Panc1 (cell line): ENCODE data around the gene DNAJC24. TPM values are rescaled to one million over a fixed set of nuclear protein-coding genes. Genes with fewer than 3 reads are reported as not detected.

Experiments used
- ATAC-seq: fragments of 200-7000 bp; cut with Tn5 transposase; 2 replicates; pipeline ENCODE4 v1.9.1; 2020; ENCODE audit warnings: mild to moderate bottlenecking, moderate library complexity
- BruUV-seq: library from RNA; stranded (reverse); fragments of 400-500 nt; replicated peaks from 2 replicates; lab custom pipeline; 2021; lab: Mats Ljungman, UMichigan
- CTCF ChIA-PET: fragments of 300-600 bp; sonication (Branson Sonifier 250); formaldehyde crosslinking; loops from one replicate; lab custom pipeline; 2022; ENCODE audit warnings: antibody characterized with exemption; lab: Charles Lee
- POLR2A ChIA-PET: fragments of 300-600 bp; sonication (Branson Sonifier 250); formaldehyde crosslinking; loops from one replicate; lab custom pipeline; 2022; ENCODE audit warnings: antibody characterized with exemption; lab: Charles Lee
- DNase-seq: peaks from one replicate; pipeline ENCODE4 v3.0.0-alpha.2; 2010; ENCODE audit warnings: low read depth, low spot score
- H3K27ac ChIP-seq: 2 replicates; pipeline ENCODE4 v1.5.1; 2011; ENCODE audit warnings: mild to moderate bottlenecking, low read length, inconsistent platforms
- H3K27me3 ChIP-seq: fragments of 200-500 bp; sonication (Bioruptor generic); 2 replicates; pipeline ENCODE4 v1.6.0; 2014; ENCODE audit warnings: low read length, inconsistent platforms; ENCODE audit not compliant: control insufficient read depth, insufficient read depth
- H3K36me3 ChIP-seq: fragments of 200-500 bp; sonication (Bioruptor generic); 2 replicates; pipeline ENCODE4 v1.5.1; 2014; ENCODE audit warnings: inconsistent platforms, mild to moderate bottlenecking, low read length, moderate library complexity; ENCODE audit not compliant: control insufficient read depth, insufficient read depth
- H3K4me1 ChIP-seq: 2 replicates; pipeline ENCODE4 v1.5.1; 2011; ENCODE audit warnings: inconsistent platforms, mild to moderate bottlenecking, low read length, moderate library complexity; ENCODE audit not compliant: control insufficient read depth, insufficient read depth
- H3K4me3 ChIP-seq, 2 experiments: 2 replicates each; pipeline ENCODE4 v1.5.1; 2011 to 2012; ENCODE audit warnings: low read depth in 2 of 2, low read length in 2 of 2, mild to moderate bottlenecking in 2 of 2, inconsistent platforms in 1 of 2, moderate library complexity in 1 of 2
- H3K9me3 ChIP-seq: fragments of 200-500 bp; sonication (Bioruptor generic); 2 replicates; pipeline ENCODE4 v1.5.1; 2014; ENCODE audit warnings: low read depth, mild to moderate bottlenecking, inconsistent platforms, low read length, moderate library complexity; ENCODE audit not compliant: control insufficient read depth, insufficient read depth
- POLR2AphosphoS5 ChIP-seq: IDR thresholded peaks from 2 replicates; pipeline ENCODE4 v1.6.1; 2012; ENCODE audit warnings: mild to moderate bottlenecking, low read depth, low read length, moderate library complexity
- SIN3A ChIP-seq: IDR thresholded peaks from 2 replicates; pipeline ENCODE4 v1.6.1; 2012; ENCODE audit warnings: low read depth, mild to moderate bottlenecking, low read length, moderate library complexity, borderline replicate concordance; ENCODE audit not compliant: insufficient read depth
- TCF7L2 ChIP-seq: IDR thresholded peaks from 2 replicates; pipeline ENCODE4 v1.6.1; 2011; ENCODE audit warnings: mild to moderate bottlenecking, low read depth, low read length, inconsistent platforms
- in situ Hi-C: cut with HindIII; loops from 2 replicates; pipeline ENCODE4 v1.10.0; 2016; ENCODE audit warnings: low sequenced_read_pairs, low pct_unique_long_range_greater_than_20kb
- intact Hi-C: fragments of 100-400 bp; cut with micrococcal nuclease; formaldehyde crosslinking; loops from one replicate; pipeline ENCODE4 v1.10.0; 2022; ENCODE audit not compliant: unreplicated experiment
- total RNA-seq: library from RNA; stranded (reverse); gene quantifications from one replicate; pipeline ENCODE4 v1.2.1, GENCODE V29; 2021; ENCODE audit not compliant: unreplicated experiment
- TF ChIP-seq, protein P1 (sequence below), 2 experiments: IDR thresholded peaks; 2 replicates each; pipeline ENCODE4 v1.6.1; 2011 to 2012; ENCODE audit warnings: low read depth in 2 of 2, control low read depth in 1 of 2, low read length in 1 of 2, mild to moderate bottlenecking in 1 of 2, moderate library complexity in 1 of 2; ENCODE audit not compliant: insufficient read depth in 1 of 2
- TF ChIP-seq, protein P2 (sequence below): fragments of 450-650 bp; IDR thresholded peaks from 2 replicates; pipeline ENCODE4 v1.5.1; 2017; ENCODE audit warnings: mild to moderate bottlenecking

The DNAJC24 gene
- total RNA-seq, 1 experiment from 2014 or later, result 15.7 TPM

DNA sequence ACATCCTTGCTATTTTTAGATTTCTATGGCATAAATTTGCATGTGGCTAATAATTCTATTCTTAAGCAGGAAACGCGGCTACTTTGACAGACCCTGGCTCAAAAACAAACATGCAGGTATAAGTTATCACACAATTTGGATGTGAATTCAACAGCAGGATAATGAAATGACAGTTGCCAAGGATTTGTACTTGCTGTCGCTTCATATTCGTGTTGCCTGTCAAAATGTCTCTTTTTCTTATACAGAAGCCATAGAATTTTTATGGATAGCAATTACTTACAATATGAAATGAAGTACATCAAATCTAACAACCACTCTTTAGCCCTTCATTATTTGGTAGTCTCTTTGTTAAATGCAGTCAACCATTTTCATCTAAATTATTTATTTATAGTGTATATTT lies 46.5 kb upstream of the DNAJC24 start:
- Histone ChIP-seq H3K27me3 (no peaks in the 10 kb centered on the region), H3K9me3 (no peaks in the 10 kb centered on the region), H3K36me3 (no peaks in the 10 kb centered on the region), H3K4me3 (no peak overlapping the region), H3K4me1 (no peaks in the 10 kb centered on the region), H3K27ac (no peak overlapping the region)
- ChIA-PET CTCF (no interaction called here), POLR2A (no interaction called here)
- BruUV-seq, result no TSS peak
- TF ChIP-seq TCF7L2 (no peak), SIN3A (no peak), POLR2AphosphoS5 (no peak)
- TF ChIP-seq, protein P1, sequence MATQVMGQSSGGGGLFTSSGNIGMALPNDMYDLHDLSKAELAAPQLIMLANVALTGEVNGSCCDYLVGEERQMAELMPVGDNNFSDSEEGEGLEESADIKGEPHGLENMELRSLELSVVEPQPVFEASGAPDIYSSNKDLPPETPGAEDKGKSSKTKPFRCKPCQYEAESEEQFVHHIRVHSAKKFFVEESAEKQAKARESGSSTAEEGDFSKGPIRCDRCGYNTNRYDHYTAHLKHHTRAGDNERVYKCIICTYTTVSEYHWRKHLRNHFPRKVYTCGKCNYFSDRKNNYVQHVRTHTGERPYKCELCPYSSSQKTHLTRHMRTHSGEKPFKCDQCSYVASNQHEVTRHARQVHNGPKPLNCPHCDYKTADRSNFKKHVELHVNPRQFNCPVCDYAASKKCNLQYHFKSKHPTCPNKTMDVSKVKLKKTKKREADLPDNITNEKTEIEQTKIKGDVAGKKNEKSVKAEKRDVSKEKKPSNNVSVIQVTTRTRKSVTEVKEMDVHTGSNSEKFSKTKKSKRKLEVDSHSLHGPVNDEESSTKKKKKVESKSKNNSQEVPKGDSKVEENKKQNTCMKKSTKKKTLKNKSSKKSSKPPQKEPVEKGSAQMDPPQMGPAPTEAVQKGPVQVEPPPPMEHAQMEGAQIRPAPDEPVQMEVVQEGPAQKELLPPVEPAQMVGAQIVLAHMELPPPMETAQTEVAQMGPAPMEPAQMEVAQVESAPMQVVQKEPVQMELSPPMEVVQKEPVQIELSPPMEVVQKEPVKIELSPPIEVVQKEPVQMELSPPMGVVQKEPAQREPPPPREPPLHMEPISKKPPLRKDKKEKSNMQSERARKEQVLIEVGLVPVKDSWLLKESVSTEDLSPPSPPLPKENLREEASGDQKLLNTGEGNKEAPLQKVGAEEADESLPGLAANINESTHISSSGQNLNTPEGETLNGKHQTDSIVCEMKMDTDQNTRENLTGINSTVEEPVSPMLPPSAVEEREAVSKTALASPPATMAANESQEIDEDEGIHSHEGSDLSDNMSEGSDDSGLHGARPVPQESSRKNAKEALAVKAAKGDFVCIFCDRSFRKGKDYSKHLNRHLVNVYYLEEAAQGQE (IDR thresholded peaks at IDR 0.05; ENCODE audit: insufficient read depth in 1 of 2, low read depth in 2 of 2, low read length in 1 of 2), result no peak
- TF ChIP-seq, protein P2, sequence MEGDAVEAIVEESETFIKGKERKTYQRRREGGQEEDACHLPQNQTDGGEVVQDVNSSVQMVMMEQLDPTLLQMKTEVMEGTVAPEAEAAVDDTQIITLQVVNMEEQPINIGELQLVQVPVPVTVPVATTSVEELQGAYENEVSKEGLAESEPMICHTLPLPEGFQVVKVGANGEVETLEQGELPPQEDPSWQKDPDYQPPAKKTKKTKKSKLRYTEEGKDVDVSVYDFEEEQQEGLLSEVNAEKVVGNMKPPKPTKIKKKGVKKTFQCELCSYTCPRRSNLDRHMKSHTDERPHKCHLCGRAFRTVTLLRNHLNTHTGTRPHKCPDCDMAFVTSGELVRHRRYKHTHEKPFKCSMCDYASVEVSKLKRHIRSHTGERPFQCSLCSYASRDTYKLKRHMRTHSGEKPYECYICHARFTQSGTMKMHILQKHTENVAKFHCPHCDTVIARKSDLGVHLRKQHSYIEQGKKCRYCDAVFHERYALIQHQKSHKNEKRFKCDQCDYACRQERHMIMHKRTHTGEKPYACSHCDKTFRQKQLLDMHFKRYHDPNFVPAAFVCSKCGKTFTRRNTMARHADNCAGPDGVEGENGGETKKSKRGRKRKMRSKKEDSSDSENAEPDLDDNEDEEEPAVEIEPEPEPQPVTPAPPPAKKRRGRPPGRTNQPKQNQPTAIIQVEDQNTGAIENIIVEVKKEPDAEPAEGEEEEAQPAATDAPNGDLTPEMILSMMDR, result no peak
- intact Hi-C loops, result no loop called here
- in situ Hi-C loops, result no loop called here
- ATAC-seq (no peak), DNase-seq (no peak)

DNA sequence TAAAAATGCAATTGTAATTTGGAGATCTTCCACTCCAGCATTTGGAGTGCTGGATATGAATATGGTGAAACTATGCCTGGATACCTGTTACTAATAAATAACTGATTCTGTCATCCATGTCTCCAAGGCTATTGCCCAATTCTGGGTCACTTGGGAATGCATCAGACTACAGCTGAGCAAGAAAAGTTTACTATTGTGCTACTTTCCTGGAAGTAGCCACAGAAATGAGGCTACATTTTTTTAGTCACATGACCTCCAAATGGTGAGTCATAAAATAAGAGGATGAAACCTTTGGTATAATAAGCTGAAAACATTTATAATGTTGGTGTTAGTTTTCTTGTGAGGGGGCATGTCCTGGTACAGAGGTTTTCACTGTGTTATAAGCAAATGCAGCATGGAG lies 44.5 kb upstream of the DNAJC24 start:
- ChIA-PET POLR2A (no interaction called here), CTCF (no interaction called here)
- H3K9me3 ChIP-seq, result no peaks in the 10 kb centered on the region
- ATAC-seq (no peak), DNase-seq (no peak)
- in situ Hi-C loops (no loop called here), intact Hi-C loops (no loop called here)
- H3K36me3 ChIP-seq, result no peaks in the 10 kb centered on the region
- no peak overlapping the region for H3K27ac ChIP-seq
- TF ChIP-seq SIN3A (no peak), POLR2AphosphoS5 (no peak), TCF7L2 (no peak)
- TF ChIP-seq, protein P2, result no peak
- TF ChIP-seq, protein P1 (IDR thresholded peaks at IDR 0.05; ENCODE audit: insufficient read depth in 1 of 2, low read depth in 2 of 2, low read length in 1 of 2), result no peak
- BruUV-seq, result no TSS peak
- H3K4me3 ChIP-seq, result no peak overlapping the region
- no peaks in the 10 kb centered on the region for H3K27me3 ChIP-seq
- no peaks in the 10 kb centered on the region for H3K4me1 ChIP-seq
